Nephron progenitor cell (in vitro differentiated cells): ENCODE measurements around the gene COG2.
"Not testable (repeated sequence)": the region's sequence is repeated elsewhere in the genome, so short reads cannot be mapped to it uniquely, and the experiment has no call there.

ENCODE experiments used
- DNase-seq: peaks from one replicate; pipeline ENCODE4 v3.0.0; 2021
- H3K27ac Mint-ChIP-seq: 2 replicates; pipeline ENCODE4 v1.8.0; 2021; ENCODE audit warnings: mild to moderate bottlenecking, moderate library complexity, mixed read lengths
- H3K27me3 Mint-ChIP-seq: 2 replicates; pipeline ENCODE4 v1.8.0; 2021; ENCODE audit warnings: mild to moderate bottlenecking, low read depth, mixed read lengths; ENCODE audit not compliant: poor library complexity
- H3K36me3 Mint-ChIP-seq: 2 replicates; pipeline ENCODE4 v1.8.0; 2021; ENCODE audit warnings: low read depth, mixed read lengths
- H3K4me1 Mint-ChIP-seq: 2 replicates; pipeline ENCODE4 v1.8.0; 2021; ENCODE audit warnings: mixed read lengths
- H3K4me3 Mint-ChIP-seq: 2 replicates; pipeline ENCODE4 v1.8.0; 2021; ENCODE audit warnings: mild to moderate bottlenecking, moderate library complexity, mixed read lengths
- H3K9me3 Mint-ChIP-seq: 2 replicates; pipeline ENCODE4 v1.8.0; 2021; ENCODE audit warnings: mild to moderate bottlenecking, moderate library complexity, mixed read lengths
- CTCF ChIP-seq: fragments of 200-600 bp; sonication (generic); IDR thresholded peaks from 2 replicates; pipeline ENCODE4 v1.5.0; 2021; ENCODE audit warnings: antibody characterized with exemption

Gene COG2

GRCh38 chr1:230651235-230651634 is 9.0 kb downstream of the COG2 start:
- Mint-ChIP-seq H3K4me1 (peaks cover under 1% of the 10 kb centered on the region), H3K27me3 (peaks cover 7% of the 10 kb centered on the region), H3K9me3 (peaks cover 67% of the 10 kb centered on the region), H3K4me3 (no peak overlapping the region), H3K27ac (no peak overlapping the region), H3K36me3 (peaks cover 77% of the 10 kb centered on the region)
- no peak for TF ChIP-seq CTCF
- DNase-seq = no peak

- not testable (repeated sequence) for H3K27me3 Mint-ChIP-seq, DNase-seq, H3K4me3 Mint-ChIP-seq, H3K27ac Mint-ChIP-seq, H3K4me1 Mint-ChIP-seq
- Mint-ChIP-seq H3K9me3 (peaks cover 47% of the 10 kb centered on the region), H3K36me3 (peaks cover 53% of the 10 kb centered on the region)
Observed at GRCh38 chr1:230656719-230657118, 14.4 kb downstream of the COG2 start.

- not testable (repeated sequence) for H3K27me3 Mint-ChIP-seq
Observed at GRCh38 chr1:230658103-230658502, 15.8 kb downstream of the COG2 start.

GRCh38 chr1:230658691-230659090 is 16.4 kb downstream of the COG2 start:
- no peak for DNase-seq
- H3K36me3 Mint-ChIP-seq = peaks cover 50% of the 10 kb centered on the region
- no peak overlapping the region for H3K4me3 Mint-ChIP-seq
- no peak for TF ChIP-seq CTCF
- no peaks in the 10 kb centered on the region for H3K27me3 Mint-ChIP-seq
- no peaks in the 10 kb centered on the region for H3K4me1 Mint-ChIP-seq
- H3K27ac Mint-ChIP-seq = no peak overlapping the region
- H3K9me3 Mint-ChIP-seq = peaks cover 27% of the 10 kb centered on the region

More at GRCh38 chr1:230658103-230658502, 15.8 kb downstream of the COG2 start:
- DNase-seq, H3K4me1 Mint-ChIP-seq, H3K4me3 Mint-ChIP-seq, H3K27ac Mint-ChIP-seq: not testable (repeated sequence)
- Mint-ChIP-seq H3K9me3 (peaks cover 33% of the 10 kb centered on the region), H3K36me3 (peaks cover 53% of the 10 kb centered on the region)

- no peaks in the 10 kb centered on the region for H3K4me1 Mint-ChIP-seq
- no peak for DNase-seq
- no peaks in the 10 kb centered on the region for H3K27me3 Mint-ChIP-seq
- peaks cover 49% of the 10 kb centered on the region for H3K36me3 Mint-ChIP-seq
- H3K4me3 Mint-ChIP-seq = no peak overlapping the region
- no peak overlapping the region for H3K27ac Mint-ChIP-seq
- TF ChIP-seq CTCF = no peak
- no peaks in the 10 kb centered on the region for H3K9me3 Mint-ChIP-seq
Observed at GRCh38 chr1:230661976-230662375, 19.7 kb downstream of the COG2 start.

GRCh38 chr1:230668227-230668626 is 25.9 kb downstream of the COG2 start:
- DNase-seq = no peak
- no peak for TF ChIP-seq CTCF
- Mint-ChIP-seq H3K36me3 (peaks cover 53% of the 10 kb centered on the region), H3K9me3 (no peaks in the 10 kb centered on the region), H3K27ac (no peak overlapping the region), H3K4me1 (no peaks in the 10 kb centered on the region), H3K4me3 (no peak overlapping the region), H3K27me3 (no peaks in the 10 kb centered on the region)

- Mint-ChIP-seq H3K27ac (peak overlapping the region; percentile 1), H3K4me3 (no peak overlapping the region), H3K36me3 (peaks cover 50% of the 10 kb centered on the region), H3K27me3 (no peaks in the 10 kb centered on the region), H3K9me3 (no peaks in the 10 kb centered on the region), H3K4me1 (no peaks in the 10 kb centered on the region)
- no peak for DNase-seq
- no peak for TF ChIP-seq CTCF
Observed at GRCh38 chr1:230669543-230669942, 27.3 kb downstream of the COG2 start.
